NCI-H2196 treated with DMSO at 0.1 percent for 48 hours (cell line): Measurements from ENCODE around the gene SORT1.
A peak's percentile ranks its signal among the peaks of the same experiment; 100 is the strongest.
"Not testable (repeated sequence)": the region's sequence is repeated elsewhere in the genome, so short reads cannot be mapped to it uniquely, and the experiment has no call there.

Experiments
- DNase-seq: peaks from one replicate; lab custom pipeline; 2025; ENCODE audit not compliant: unreplicated experiment; lab: John Stamatoyannopoulos, UW

Gene SORT1

GRCh38 chr1:109397581-109398342 lies at the start of gene SORT1:
Gene SORT1 (minus strand): TSS chr1:109397918. CDS start chr1:109397892, 26 bp downstream.
- DNase-seq: peak; percentile 87

- DNase-seq: not testable (repeated sequence)
These were observed 48.4 kb upstream of the SORT1 start for GRCh38 chr1:109445949-109446695.

DNA sequence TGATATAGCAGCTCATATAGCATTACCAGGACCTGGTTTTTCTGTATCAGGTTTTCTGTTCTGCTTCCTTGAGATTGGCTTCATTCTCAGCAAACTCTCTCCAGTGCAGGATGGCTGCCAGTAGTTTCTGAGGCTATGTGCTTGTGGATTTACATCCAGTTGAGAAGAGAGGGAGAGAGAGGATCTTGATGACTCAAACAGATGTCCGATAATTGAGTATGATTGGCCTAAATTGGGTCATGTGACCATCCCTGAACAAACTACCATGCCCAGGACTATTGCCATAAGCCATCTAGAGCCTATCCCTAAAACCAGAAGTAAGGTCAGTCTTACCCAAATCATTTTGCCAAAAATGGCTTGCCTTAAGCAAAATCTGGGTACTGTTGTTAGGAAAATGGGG lies 46.6 kb upstream of the SORT1 start:
- no peak for DNase-seq

DNA sequence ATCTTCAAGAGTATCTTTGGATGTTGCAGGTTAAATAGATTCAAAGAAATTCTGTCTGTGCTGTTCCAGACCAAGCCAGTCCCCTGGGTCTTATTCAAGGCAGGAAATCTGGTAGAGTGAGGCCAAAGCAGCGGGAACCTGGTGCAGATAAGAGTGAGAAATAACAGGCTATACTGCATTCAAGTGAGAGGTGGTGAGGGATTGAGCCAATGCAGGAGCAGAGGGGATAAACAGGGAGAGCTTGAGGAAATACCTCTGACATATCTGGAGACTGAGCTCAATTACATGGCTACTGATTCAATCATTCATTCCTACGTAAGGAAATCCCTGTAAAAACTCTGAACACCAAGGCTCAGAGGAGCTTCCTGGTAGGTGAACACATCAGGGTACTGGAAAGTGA lies 45.8 kb upstream of the SORT1 start:
- DNase-seq: no peak

DNA sequence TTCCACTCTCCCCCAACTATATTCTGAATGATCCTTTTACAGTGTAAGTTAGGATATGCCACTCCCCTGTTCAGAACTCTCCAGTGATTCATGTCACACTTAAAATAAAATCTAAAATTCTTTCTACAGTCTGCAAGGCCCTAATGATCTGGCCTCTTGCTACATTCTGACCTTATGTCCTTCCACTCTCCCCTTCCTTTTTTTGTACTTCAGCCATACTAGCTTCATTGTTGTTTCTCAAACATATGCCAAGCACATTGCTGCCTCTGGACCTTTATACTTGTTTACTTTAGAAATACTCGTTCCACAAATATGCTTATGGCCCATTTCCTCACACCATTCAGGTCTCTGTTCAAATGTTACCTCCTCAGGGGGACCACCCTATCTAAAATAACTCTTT lies 43.4 kb upstream of the SORT1 start:
- no peak for DNase-seq

DNA sequence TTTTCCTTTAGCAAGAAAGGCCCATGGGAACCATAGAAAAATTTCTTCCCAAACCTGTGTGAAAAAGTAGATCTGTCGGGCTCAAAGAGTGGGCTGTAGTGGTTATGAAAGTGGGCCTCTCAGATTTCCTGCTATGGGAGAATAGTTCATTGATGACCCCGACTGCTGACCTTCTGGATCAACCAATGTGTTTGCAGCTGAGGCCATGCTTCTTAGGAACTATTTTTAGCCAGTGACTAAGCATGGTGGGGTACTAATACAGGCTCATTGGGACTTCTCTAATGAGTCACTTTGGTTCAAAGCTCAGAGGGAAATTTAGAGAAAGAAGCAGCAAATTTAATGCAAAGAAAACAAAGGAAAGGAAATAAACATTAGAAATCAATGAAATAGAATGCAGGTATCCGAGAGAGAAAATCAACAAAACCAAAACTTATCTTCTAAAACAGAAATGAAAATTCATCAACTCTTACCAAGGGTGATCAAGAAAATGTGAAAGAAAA lies 41.1 kb upstream of the SORT1 start:
- DNase-seq: no peak

DNA sequence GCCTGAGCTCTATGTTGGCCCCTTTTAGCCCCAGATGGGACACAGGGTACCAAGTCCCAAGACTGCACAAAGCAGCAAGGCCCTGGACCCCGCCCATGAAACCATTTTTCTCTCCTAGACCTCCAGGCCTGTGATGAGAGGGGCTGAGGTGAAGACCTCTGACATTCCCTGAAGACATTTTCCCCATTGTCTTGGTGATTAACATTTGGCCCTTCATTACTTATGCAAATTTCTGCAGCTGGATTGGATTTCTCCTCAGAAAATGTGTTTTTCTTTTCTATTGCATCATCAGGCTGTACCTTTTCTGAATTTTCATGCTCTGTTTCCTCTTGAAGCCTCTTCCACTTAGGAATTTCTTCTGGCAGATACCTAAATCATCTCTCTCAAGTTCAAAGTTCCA lies 36.8 kb upstream of the SORT1 start:
- no peak for DNase-seq

DNA sequence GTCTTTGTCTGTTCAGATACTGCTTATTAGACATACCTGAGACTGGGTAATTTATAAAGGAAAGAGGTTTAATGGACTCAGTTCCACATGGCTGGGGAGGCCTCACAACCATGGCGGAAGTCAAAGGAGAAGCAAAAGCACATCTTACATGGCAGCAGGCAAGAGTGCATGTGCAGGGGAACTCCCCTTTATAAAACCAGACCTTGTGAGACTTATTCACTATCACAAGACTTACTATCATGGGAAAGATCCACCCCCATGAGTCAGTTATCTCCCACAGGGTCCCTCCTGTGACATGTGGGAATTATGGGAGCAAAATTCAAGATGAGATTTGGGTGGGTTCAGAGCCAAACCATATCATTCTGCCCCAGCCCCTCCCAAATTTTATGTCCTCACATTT lies 35.6 kb upstream of the SORT1 start:
- DNase-seq: no peak

DNA sequence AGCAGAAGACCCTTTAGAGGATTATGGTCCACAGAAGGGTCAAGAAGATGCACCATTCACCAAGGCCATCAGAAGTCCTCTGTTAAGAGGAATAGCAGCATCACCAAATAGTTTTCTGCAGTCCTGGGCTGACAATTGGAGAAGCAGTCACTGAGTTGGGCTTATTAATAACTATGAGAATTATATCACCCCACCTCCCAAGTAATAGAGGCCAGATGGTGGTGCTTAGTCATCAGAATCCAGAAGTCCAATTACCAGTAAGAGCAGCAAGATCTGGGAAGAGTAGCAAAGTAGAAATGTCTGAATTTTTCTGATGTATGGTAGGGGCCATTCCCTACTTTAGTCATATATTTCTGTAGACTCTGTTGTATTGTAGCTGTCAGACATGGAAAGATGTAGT lies 34.6 kb upstream of the SORT1 start:
- no peak for DNase-seq

DNA sequence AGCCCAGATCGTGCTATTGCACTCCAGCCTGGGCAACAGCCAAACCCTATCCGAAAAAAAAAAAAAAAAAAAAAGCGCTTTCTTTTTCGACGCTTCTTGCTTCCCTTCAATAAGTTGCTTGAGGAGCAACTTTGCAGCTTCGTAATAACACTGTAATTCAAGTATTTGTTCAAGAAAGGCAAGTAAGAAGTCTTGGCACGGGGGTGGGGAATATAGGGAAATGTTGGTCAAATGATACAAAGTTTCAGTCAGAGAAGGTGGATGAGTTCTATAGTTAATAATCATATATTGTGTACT lies 29.4 kb upstream of the SORT1 start:
- DNase-seq: no peak

DNA sequence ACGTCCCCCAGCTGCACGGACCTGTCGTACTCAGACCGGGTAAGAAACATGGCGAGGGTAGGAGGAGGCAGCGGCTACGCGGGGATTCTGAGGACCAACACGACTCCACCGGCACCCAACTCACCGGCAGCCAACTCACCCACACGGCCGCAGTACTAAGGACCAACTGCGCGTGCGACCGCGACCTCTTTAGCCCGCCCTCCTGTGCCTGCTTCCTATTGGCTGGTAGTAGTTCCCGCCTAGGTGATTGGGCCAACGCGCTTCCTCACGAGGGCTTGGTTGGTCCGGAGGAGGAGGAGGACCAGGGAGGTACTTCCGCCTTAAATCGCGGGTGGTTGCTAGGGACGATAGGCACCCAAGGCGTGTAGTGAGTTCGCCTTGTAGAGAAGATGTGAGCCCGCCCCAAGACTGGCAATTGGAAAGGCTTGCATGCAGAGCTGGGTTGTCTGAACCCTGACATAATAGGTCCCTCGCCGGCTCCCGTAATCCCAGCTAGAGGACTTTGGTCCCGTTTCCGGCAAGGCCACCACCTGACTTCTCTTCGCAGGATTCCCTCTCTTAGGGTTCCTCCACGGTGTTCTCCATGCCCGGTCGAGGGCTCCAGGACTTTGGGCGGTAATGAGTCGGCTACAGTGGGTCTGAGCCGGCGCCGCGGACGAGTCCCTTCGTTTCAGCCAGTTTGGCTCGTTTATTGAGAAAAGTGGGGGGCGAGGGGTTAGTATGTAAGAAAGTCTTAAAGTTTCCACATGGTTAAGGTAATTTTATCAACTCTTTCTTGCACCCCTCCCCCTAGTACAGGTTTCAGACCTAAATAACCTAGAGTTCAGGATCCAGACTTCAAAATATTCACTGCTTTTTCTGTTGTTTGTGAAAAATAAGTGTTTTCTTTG lies 28.8 kb upstream of the SORT1 start, which contains the start of gene PSMA5:
Gene PSMA5 (minus strand): TSS at position 168 of the 890 bp plus-strand sequence. CDS start 118 bp downstream, at position 50.
- DNase-seq: peak; percentile 99

DNA sequence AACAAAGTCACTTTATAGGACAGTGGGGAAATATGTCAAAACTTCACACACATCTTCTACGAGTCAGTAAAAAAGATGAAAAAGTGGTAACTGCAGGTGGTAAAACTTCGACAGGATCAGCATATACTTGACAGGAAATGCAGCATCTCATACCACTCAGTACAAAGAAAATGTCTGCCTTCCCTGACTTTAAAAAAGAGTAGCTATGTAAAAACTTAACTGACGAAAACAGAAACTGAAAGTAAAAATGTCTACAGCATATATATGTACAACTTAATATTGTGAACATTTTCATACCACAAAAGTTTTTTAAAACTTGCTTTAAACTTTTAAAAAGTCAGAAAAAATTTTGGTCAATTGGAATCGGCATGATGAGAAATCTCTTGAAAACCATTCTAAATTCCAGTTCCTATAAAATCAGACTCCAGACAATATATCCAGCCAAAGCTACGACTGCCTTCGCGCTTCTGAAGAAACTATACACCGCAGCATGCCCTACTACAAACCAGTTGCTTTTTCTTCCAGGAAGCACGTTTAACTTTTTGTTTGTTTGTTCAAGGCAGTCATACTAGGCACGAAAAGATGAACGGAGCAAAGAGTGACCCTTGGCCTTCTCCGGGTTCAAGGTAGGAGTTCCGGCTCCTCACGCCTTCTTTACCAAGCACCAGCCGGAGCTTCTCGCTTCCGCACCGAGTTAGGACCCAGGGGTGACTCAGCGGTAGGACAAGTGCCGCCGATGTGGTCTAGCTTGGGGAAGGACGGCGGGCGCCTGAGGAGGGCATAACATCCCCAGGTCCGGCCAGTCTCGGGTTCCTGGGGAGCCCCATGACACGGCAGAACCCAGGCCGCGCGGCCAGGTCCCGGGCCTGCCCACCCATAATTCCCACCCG lies 27.9 kb upstream of the SORT1 start:
- no peak for DNase-seq

DNA sequence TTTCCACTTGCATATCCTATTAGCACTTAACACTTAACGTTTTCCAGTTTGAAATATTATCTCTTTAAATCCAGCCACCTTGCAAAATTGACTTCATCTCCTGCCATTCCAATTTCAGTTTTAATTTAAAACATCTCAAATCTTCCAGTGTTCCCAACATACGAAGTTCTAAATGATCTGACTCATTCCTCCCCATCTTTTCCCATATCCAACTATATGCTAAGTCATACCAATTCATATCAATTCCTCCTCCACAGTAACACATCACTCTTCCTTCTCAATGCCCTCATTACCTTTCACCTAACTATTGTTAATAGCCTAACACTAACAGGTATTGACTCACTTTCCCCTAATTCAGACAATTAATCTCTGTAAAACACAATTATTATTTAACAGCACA lies 25.8 kb upstream of the SORT1 start:
- DNase-seq: no peak

- DNase-seq: no peak
These were observed 14.8 kb upstream of the SORT1 start for GRCh38 chr1:109412551-109412950.

GRCh38 chr1:109404838-109405237 lies 7.1 kb upstream of the SORT1 start:
- DNase-seq: no peak

- DNase-seq: no peak
These were observed 4.3 kb upstream of the SORT1 start for GRCh38 chr1:109402025-109402424.

- no peak for DNase-seq
These were observed 2.4 kb upstream of the SORT1 start for GRCh38 chr1:109400035-109400655.

- DNase-seq: peak; percentile 30
These were observed 1.7 kb upstream of the SORT1 start for GRCh38 chr1:109399326-109399957.
